HG02840 (cell line): ENCODE measurements around the gene GNAT1.

ENCODE experiments used
- ATAC-seq: cut with Tn5 transposase; IDR thresholded peaks from one replicate; pipeline ENCODE4 v1.9.1; 2021; ENCODE audit warnings: mild to moderate bottlenecking, moderate library complexity, moderate number of reproducible peaks; ENCODE audit not compliant: unreplicated experiment, low FRiP score

The GNAT1 gene

GRCh38 chr3:50190936-50191660 is at the start of gene GNAT1:
GNAT1 (plus strand) TSS chr3:50191610; CDS start chr3:50191726, 116 bp downstream.
- ATAC-seq, result no peak

DNA sequence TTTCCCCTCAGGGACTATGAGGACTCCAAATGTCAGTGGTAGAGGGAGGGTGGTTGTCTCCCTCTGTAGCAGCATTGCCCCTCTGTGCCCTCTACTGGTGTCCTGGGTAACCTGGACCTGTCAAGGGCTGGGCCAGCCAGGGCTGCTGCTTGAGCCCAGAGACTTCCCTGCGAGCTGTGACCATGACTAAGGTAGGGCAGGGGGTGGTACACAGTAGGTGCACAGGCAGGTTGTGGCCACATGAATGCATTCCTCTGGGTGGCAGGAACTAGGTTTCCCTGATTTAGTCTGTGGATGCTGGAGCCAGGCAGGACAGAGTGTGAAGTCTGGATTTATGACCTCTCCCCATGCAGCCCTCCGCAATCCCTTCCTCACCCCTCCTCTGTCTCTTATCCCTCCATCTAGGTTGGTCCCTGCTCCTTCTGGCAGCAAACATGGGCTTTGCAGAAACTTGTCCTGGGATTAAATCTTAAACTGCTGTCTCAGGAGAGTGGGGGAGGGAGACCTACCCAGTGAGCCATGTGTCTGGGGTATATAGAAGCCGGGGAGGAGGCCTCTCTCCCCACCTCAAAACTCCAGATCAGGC is 45.0 kb upstream of the GNAT1 start:
- ATAC-seq, result no peak

GRCh38 chr3:50147016-50147415 is 44.4 kb upstream of the GNAT1 start:
- ATAC-seq, result no peak

GRCh38 chr3:50147447-50147846 is 44.0 kb upstream of the GNAT1 start:
- ATAC-seq, result no peak

DNA sequence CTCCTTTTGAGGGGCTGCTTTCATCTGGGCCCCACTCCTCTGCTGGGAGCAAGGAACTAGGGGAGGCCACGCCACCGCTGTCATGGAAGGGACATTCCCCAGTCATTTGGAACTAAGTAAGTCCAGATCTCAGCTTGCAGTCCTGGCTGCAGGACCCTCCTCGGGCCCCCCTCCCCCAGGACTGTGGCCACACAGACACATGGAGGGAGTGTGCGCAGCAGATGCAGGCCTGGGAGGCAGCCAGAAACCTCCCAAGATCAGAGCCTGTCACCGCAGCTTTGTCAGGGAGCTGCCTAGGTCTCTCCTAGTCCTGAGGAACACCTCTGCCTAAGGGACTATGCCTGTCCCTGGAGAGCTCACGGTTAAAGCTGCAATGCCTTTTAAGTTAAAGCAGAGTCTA is 43.5 kb upstream of the GNAT1 start:
- no peak for ATAC-seq

- ATAC-seq, result no peak
Observed at GRCh38 chr3:50150404-50150750, 41.0 kb upstream of the GNAT1 start.

GRCh38 chr3:50150863-50151686 is 40.3 kb upstream of the GNAT1 start:
- no peak for ATAC-seq

GRCh38 chr3:50151728-50152127 is 39.7 kb upstream of the GNAT1 start:
- ATAC-seq, result no peak

DNA sequence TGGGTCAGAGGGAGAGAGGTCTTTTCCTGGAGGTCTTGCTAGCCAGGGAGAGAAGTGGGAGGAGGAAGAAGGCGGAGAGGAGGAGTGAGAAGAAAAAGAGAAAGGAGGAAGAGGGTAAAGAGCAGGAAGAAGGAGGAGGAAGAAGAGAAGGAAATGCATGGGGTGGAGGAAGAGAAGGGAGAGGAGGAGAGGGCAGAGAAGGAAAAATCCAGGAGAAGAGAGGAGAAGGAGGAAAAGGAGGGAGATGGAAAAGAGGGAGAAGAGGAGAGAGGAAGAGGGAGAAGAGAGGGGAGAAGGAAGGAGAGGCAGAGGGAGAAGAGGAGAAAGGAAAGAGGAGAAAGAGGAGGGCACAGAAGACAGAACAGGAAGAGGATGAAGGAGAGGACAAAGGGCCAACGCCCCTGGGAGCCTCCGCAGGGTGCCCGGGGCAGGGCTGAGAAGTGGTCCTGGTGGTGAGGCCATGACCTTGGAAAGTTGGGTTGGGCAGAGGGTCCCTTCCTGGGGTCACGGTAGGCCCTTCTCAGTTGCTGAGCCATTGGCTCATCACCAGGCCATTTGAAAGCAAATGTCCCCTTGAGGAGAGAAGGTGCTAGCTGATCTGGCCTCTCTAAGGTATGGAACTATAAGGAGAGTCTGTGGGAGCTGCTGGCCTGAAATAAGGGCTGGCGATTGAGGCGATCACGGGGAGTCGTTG is 37.5 kb upstream of the GNAT1 start:
- ATAC-seq, result no peak

- ATAC-seq, result peak; percentile 28
Observed at GRCh38 chr3:50154476-50154839, 37.0 kb upstream of the GNAT1 start.

- ATAC-seq, result peak; percentile 53
Observed at GRCh38 chr3:50154840-50155490, 36.4 kb upstream of the GNAT1 start, which contains the start of gene SEMA3F. SEMA3F (plus strand) TSS chr3:50155324; CDS start chr3:50159623, 4,299 bp downstream.

DNA sequence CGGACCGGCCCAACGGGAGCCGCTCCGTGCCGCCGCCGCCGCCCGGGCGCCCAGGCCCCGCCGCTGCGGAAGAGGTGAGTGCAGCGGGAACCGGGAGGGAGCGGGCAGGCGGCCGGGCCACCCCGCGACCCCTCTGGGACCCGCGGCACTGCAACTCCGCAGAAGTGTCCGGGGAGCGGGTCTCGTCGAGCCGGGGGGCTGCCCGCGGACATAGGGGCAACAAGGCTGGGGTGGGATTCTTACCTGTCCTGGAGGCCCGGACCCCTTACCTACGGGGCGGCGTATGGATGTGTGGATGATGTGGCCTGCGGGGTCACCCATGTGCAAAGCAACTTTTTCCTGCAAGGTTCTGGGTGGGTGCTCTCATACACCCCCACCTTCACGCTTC is 35.9 kb upstream of the GNAT1 start:
- no peak for ATAC-seq

DNA sequence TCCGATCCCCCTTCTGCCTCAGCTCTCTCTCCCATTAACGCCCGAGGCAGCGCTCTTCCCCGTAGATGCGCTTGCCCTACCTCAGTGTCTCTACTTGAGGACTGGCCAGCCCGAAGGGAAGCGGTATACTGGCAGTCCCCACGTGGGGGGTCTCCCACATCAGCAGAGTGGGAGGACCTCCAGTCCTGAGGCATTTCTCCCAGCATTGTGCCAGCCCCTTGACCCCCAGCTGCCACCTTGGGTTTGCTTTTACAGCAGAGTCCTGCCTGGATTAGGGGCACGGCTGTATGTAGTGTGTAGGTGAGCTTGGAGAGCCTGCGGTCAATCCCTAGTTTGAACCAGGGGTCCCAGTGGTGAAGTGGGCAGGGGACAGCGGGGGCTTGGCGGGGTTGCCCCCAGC is 35.5 kb upstream of the GNAT1 start:
- no peak for ATAC-seq

DNA sequence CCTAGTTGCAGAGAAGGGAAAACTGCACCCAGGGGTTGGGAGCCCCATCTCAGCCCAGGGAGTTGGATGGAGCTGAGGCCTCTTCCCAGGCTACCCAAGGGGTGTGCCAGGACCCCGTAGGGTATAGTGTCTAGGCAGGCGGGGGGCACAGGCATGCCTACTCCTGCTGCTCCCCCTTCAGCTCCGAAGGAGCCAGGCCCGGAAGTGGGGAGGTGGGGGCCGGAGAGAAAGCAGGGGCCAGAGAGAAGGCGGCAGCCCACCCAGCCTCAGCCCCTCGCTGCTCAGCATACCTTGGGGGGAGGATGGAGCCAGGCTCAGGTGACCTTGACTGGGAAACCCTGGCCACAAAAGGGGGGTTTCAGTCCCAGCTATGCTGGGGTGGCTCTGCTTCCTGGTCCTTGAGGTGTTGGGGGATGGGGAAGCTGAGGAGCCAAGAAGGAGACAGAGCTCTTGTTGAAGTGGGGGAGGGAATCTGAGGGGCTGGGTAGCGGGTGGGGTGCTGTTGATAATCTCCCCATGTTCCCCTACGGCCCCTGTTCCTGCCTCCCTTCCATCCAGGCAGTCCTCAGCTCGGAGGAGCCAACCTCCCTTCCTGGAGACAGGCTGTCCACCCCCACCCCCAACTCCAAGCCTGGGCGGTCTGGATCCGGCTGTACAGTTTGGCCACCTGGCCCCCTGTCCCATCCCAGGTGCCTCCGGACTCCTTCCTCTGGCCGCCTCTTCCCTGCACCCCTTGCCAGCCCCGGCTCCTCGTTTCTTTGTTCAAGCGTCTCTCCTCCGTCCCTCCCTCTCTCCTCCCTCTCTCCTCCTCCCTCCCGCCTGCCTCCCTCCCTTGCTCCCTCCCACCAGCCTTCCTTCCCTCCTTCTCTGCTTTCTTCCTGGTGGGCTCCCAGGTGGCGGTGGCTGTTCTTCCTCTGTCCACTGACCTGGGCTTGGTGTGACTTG is 34.6 kb upstream of the GNAT1 start:
- ATAC-seq, result no peak

DNA sequence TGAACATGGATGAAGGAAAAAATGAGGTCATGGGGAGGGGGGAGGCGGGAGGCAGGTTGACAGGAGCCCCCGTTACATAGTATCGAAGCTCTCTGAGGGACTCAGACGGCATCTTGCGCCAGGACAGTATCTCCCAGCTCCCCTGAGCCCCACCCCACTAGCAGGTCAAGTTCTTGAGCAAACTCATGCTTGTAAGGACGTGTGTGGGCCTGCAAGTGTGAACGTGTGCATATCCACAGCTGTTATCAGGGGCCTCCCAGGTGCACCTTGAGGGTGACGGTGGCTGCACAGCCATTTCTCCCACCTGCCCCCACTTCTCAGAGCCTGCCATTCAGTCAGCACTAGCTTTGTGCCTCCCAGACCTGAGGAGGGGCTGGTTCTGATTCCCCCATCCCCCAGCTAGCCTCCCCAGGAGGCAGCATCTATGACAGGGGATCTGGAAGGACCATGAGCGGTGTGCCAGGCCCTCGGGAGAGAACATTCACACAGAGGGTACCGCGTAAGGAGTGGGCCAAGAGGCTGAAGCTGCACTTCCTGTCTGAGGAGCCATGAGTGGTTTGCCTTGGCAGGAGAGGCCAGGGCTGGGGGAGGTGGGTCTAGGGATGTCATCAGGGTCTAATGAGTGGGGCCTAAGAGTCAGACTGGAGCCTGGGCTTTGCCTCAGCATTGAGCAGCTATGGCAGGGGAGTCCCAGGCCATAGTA is 33.4 kb upstream of the GNAT1 start:
- no peak for ATAC-seq

- ATAC-seq, result no peak
Observed at GRCh38 chr3:50158530-50159146, 32.8 kb upstream of the GNAT1 start.

- no peak for ATAC-seq
Observed at GRCh38 chr3:50160561-50160983, 30.8 kb upstream of the GNAT1 start.

- no peak for ATAC-seq
Observed at GRCh38 chr3:50161320-50161719, 30.1 kb upstream of the GNAT1 start.
